Stimulated activated naive CD8-positive, alpha-beta T cell treated with anti-CD3 and anti-CD28 coated beads, Interleukin-15, Interleukin-2, amounts not matched to agents 100 ng/mL and 50 ng/mL, for 24 hours (primary cell): ENCODE measurements around the gene ZMIZ1.

ENCODE experiments used
- H3K27ac Mint-ChIP-seq: one replicate; pipeline ENCODE4 v1.8.0; 2021; ENCODE audit warnings: mild to moderate bottlenecking, mixed read lengths
- H3K27me3 Mint-ChIP-seq: one replicate; pipeline ENCODE4 v1.8.0; 2021; ENCODE audit warnings: mixed read lengths
- H3K36me3 Mint-ChIP-seq: one replicate; pipeline ENCODE4 v1.8.0; 2021; ENCODE audit warnings: low read depth, mixed read lengths
- H3K4me1 Mint-ChIP-seq: one replicate; pipeline ENCODE4 v1.8.0; 2021; ENCODE audit warnings: low read depth, mixed read lengths
- H3K4me3 Mint-ChIP-seq: one replicate; pipeline ENCODE4 v1.8.0; 2021; ENCODE audit warnings: mild to moderate bottlenecking, mixed read lengths
- H3K9me3 Mint-ChIP-seq: one replicate; pipeline ENCODE4 v1.8.0; 2021; ENCODE audit warnings: mixed read lengths

The ZMIZ1 gene

DNA sequence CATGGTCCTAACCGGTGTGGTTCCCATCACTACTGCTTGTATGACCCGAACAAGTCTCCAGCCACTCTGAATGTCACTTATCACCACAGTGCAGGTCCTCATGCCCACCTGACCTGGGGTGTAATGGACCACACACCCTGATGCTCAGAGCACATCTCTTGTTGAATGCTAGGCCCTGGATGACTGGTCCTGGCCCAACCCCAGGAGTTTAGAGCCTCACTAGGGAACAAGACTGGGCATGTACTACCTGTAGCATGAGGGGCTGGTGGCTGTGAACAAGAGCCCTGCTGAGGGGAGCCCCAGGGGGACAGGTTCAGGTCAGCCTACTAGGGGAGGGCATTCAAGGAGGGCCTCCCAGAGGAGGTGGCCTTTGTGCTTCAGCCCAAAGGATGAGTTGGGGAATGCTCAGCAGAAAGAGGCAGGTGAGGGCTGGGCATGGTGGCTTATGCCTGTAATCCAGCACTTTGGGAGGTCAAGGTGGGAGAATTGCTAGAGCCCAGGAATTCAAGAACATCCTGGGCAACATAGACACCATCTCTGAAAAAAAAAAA is 31.2 kb downstream of the ZMIZ1 start:
- H3K9me3 Mint-ChIP-seq = no peaks in the 10 kb centered on the region

DNA sequence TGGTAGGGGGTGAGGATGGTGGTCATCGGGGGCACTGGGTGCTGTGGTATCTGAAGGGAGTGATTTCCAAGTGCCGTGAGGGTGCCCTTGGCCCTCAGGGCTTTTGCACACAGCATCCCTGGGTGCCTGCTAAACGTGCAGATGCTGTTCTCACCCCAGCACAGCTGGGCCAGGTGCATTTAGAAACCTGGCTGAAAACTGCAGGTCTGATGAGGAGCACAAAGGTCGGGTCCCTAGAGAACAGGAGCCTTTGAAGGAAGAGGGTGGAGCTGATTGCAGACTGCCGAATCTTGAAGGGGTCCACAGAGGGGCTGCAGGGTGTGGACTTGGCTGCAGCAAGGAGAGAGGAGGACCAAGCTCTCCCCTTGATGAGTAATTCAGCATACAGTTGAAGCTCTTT is 32.0 kb downstream of the ZMIZ1 start:
- peaks cover 68% of the 10 kb centered on the region for H3K4me1 Mint-ChIP-seq
- no peaks in the 10 kb centered on the region for H3K36me3 Mint-ChIP-seq
- no peaks in the 10 kb centered on the region for H3K9me3 Mint-ChIP-seq
- no peak overlapping the region for H3K4me3 Mint-ChIP-seq
- H3K27ac Mint-ChIP-seq = no peak overlapping the region
- no peaks in the 10 kb centered on the region for H3K27me3 Mint-ChIP-seq

More for the DNA sequence above, 31.2 kb downstream of the ZMIZ1 start:
- Mint-ChIP-seq H3K4me1 (peaks cover 60% of the 10 kb centered on the region), H3K27ac (no peak overlapping the region), H3K4me3 (no peak overlapping the region), H3K36me3 (no peaks in the 10 kb centered on the region), H3K27me3 (no peaks in the 10 kb centered on the region)

DNA sequence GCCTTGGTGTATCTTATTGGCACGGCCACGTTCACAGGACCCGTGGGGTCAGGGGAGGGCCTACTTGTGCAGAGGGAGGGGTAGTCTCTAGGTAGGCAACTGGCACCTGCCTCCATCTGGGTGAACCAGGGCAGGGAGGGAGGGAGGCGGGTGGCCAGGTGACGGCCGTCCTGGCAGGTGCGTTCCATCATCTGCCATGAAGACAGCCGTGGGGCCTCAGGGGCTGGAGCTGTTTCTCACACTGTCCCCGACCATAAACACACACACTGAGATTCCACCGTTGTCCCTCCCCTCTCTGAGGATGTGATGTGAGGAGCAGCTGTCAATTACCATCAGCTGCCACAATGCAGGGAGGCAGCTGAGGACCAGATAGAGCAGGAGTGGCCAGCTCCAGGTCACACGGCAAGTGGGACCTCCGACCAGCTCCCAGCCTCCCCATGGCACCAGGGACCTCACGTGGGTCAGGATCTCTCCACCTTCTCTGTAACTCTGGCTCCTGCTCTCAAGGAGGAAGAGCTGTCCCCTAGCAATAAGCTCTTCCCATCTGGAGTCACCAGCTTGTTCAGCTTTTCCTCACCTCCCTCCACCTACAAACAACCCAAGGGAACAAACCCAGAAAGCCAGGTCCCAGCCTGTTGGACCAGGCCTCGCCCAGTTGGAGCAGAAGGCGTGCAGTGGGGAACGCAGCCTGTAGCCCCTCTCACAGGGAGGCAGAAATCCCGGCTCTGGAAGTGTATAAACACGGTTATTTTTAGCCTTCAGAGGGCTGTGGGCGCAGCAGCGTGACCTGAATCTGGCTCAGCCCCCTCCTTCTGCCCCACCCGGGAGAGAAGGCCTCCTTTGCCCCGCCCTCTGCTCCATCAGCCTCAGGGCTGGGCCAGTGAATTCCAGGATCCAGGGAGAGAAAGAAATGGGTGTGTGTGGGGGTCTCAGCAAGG is 33.1 kb downstream of the ZMIZ1 start:
- Mint-ChIP-seq H3K9me3 (no peaks in the 10 kb centered on the region), H3K4me1 (peaks cover 76% of the 10 kb centered on the region), H3K27me3 (no peaks in the 10 kb centered on the region), H3K4me3 (no peak overlapping the region), H3K36me3 (no peaks in the 10 kb centered on the region), H3K27ac (no peak overlapping the region)

DNA sequence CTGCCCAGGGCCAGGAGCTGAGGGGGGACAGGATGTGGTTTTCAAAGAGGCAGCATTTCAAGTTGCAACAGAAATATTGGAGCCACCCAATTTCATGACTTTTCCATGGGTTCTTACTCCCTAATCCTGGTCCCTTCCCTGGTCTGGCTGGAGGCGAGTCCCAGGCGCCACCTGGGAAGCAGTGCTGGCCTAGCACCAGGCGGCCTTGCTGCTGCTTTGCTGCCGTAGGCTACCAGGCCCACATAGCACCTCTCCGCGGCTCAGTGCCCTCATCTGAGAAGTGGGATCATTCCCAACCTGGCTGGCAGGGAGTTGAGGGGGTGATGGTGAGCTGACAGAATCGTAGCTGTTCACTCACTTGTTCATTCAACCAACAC is 33.7 kb downstream of the ZMIZ1 start:
- Mint-ChIP-seq H3K36me3 (no peaks in the 10 kb centered on the region), H3K27me3 (no peaks in the 10 kb centered on the region), H3K4me3 (no peak overlapping the region), H3K9me3 (no peaks in the 10 kb centered on the region), H3K4me1 (peaks cover 79% of the 10 kb centered on the region), H3K27ac (no peak overlapping the region)

DNA sequence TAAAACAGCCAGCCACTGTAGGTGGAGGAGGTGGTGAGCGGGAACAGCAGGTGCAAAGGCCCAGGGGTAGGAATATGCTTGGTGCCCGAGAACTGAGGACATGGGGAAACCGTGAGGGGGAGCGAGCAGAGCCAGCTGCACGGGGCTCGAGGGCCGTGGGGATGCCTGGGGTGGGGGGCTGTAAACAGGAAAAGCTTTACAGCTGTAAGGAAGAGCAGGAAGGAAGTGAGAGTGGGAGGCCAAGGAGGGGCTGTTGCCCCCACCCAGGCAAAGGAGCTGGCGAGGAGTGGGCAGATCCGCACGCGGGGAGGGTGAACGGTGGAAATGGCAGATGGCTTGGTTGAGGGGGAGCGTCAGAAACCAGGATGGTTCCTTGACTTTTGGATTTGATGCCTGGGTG is 34.4 kb downstream of the ZMIZ1 start:
- Mint-ChIP-seq H3K4me1 (peaks cover 73% of the 10 kb centered on the region), H3K4me3 (no peak overlapping the region), H3K27me3 (no peaks in the 10 kb centered on the region), H3K27ac (no peak overlapping the region), H3K36me3 (no peaks in the 10 kb centered on the region), H3K9me3 (no peaks in the 10 kb centered on the region)

DNA sequence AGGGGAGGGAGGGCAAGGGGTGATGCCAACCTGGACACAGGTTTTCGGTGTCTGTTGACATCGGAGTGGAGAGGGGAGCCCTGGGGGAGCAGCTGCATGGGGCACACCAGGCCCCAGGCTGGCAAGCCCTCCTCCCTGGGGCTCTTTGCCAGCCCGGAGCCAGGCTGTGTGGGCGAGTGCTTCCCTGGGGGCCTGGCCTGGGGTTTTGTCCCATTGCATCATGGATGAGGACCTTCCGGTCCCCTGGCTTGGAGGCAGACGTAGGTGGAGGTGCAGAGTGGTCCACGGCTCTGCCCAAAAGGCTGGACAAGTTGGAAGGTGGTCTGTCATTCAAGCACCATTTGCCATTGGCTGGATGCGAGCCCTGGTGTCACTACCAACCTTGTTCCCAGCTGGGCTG is 34.8 kb downstream of the ZMIZ1 start:
- H3K36me3 Mint-ChIP-seq = no peaks in the 10 kb centered on the region
- no peak overlapping the region for H3K27ac Mint-ChIP-seq
- no peak overlapping the region for H3K4me3 Mint-ChIP-seq
- peaks cover 70% of the 10 kb centered on the region for H3K4me1 Mint-ChIP-seq
- no peaks in the 10 kb centered on the region for H3K27me3 Mint-ChIP-seq
- H3K9me3 Mint-ChIP-seq = no peaks in the 10 kb centered on the region

DNA sequence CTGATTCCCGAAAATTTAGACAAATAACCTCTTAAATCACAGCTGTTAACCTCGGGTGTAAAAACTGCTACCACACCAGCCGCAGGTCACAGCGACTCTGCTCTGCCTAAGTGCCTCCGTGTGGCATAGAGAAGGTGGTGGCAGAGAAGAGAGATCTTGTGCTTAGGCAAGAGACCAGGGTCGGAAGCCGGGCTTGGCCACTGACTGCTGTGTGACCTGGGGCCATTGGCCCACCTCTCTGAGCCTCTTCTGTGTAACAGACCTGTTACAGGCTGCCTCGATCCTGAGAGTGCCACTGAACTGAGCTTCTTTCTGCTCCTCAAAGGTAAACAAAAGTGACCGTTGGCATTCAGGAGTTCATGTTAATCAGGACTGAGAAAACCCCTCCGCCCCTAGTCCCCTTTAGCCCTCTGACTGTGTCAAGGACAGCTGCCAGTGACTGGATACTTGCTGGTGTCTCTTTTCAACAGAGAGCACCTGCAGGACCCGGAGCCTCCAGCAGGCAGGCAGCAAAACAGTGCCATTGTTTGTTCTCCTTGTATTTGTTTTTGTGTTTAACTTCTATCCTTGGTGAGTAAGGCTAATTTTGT is 36.5 kb downstream of the ZMIZ1 start:
- H3K4me1 Mint-ChIP-seq = peaks cover 67% of the 10 kb centered on the region
- no peaks in the 10 kb centered on the region for H3K27me3 Mint-ChIP-seq
- no peak overlapping the region for H3K27ac Mint-ChIP-seq
- H3K9me3 Mint-ChIP-seq = no peaks in the 10 kb centered on the region
- H3K4me3 Mint-ChIP-seq = no peak overlapping the region
- no peaks in the 10 kb centered on the region for H3K36me3 Mint-ChIP-seq

DNA sequence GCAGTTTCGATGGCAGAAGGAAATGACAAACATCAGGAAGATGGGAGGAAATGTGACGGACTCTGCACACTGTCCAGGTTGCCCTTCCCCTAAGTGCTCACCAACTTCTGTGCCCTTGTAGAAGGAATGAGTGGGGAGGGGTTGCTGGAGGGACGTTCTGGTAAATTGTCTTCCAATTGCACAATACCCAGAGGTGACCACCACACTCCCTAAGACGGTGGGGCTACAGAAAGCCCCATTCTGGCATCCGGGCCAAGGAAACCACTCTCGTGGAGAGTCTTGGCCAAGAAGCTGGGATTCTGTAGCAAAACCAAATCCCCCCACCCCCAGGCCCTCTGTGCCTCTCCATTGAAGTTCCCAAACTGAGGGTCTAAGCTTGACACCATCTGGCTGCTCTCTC is 37.1 kb downstream of the ZMIZ1 start:
- Mint-ChIP-seq H3K27me3 (no peaks in the 10 kb centered on the region), H3K36me3 (no peaks in the 10 kb centered on the region), H3K27ac (no peak overlapping the region), H3K4me3 (no peak overlapping the region), H3K9me3 (no peaks in the 10 kb centered on the region), H3K4me1 (peaks cover 64% of the 10 kb centered on the region)

DNA sequence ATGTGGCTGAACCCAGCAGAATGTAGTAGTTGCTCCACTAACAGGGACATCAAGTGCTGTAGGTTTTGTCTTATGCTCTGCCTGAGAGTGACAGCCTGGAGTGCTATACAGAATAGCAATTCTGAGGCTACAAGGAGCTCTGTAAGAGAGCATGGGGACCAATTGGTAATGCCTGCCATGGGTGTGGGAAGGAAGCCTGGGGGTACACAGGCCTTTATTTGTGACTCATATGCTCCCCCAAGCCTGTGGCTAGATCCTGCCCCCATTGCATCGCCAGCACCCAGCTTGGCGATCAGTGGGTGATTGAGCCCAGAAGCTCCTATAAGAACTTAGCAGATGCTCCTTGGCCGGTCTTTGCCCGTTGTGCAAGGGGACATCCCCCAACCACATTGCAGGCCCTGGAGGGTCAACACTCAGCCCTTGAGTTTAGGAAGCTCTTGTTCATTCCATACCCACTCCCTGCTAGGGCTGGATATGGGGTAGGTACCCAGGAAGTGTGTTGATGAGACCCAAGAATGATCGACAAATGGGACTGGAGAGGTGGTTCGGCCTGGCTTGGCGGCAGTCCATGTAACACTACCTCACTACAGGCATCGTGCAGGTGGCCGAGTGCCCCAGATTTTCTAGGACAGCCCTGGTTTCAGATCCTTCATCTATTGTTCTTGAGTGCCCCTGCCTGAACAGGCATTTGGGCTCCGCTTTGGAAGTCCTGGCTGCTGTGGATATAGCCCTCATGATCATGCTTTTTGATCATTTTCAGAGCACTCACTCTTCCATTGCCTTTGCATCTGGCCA is 37.7 kb downstream of the ZMIZ1 start:
- no peaks in the 10 kb centered on the region for H3K27me3 Mint-ChIP-seq
- H3K4me3 Mint-ChIP-seq = no peak overlapping the region
- no peaks in the 10 kb centered on the region for H3K36me3 Mint-ChIP-seq
- peaks cover 58% of the 10 kb centered on the region for H3K4me1 Mint-ChIP-seq
- no peaks in the 10 kb centered on the region for H3K9me3 Mint-ChIP-seq
- no peak overlapping the region for H3K27ac Mint-ChIP-seq

DNA sequence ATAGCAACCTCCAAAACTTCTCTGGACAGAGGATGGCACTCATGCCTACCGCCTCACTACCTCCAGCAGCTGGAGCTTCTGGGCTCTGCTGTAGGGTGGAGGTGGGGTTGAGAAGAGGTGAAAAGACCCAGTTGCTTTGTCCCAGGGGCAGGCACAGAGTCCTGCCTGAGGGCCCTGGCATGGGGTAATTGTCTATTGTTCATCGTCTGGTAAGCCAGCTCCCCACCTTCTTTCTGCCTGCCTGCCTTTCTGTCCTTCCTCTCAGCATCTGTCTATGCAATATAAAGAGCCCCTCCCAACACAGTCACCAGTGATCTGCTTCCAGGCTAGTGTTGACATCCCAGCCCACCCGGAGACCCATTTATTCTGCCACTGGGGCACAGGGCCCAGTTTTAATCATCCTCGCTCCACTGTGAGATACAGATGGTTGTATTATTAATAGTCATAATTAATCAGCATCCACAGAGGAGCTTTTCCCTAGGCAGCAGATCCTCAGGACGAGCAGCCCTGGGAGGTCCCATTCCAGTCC is 39.0 kb downstream of the ZMIZ1 start:
- Mint-ChIP-seq H3K9me3 (no peaks in the 10 kb centered on the region), H3K36me3 (no peaks in the 10 kb centered on the region), H3K4me3 (no peak overlapping the region), H3K4me1 (peaks cover 46% of the 10 kb centered on the region), H3K27ac (no peak overlapping the region), H3K27me3 (no peaks in the 10 kb centered on the region)

DNA sequence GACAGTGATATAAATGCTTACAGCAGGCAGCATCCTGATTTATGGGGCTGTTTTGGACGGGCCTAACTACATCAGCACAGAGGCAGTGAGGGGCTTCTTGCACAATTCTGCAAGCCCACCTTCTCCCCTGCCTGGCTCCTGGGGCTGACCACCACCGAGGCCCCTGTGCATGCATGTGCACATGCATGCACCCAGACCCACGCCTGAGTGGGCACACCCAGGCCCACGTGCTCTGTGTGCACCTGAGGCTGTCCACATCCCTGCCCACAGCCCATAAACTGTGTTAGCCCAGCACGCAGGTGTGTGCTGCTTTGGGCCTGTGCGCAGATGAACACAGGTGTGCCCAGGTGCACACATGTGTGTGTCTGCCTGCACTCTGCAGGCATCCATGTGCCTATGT is 40.0 kb downstream of the ZMIZ1 start:
- Mint-ChIP-seq H3K27ac (no peak overlapping the region), H3K4me3 (no peak overlapping the region), H3K27me3 (no peaks in the 10 kb centered on the region), H3K4me1 (peaks cover 44% of the 10 kb centered on the region), H3K9me3 (no peaks in the 10 kb centered on the region), H3K36me3 (no peaks in the 10 kb centered on the region)

DNA sequence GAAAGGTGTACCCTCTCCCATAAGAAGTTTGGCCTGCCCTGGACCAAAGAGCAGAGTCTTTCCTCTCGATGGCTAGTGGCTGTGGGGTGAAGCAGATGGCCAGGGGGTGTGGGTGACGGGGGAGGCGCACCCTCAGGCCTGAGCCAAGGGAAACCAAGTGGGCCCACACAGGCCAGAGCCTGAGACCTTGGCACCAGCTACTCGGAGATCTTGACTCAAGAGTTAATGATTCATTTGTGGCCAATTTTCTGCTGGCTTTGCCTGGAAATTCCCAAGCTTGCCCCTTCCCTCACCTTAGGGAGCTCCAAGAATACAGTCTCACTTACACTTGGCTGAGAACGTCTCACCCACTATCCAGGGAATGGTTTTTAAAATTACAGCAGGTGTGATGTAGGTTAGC is 42.7 kb downstream of the ZMIZ1 start:
- no peaks in the 10 kb centered on the region for H3K36me3 Mint-ChIP-seq
- H3K9me3 Mint-ChIP-seq = no peaks in the 10 kb centered on the region
- no peak overlapping the region for H3K27ac Mint-ChIP-seq
- no peaks in the 10 kb centered on the region for H3K27me3 Mint-ChIP-seq
- H3K4me3 Mint-ChIP-seq = no peak overlapping the region
- H3K4me1 Mint-ChIP-seq = peaks cover 44% of the 10 kb centered on the region

DNA sequence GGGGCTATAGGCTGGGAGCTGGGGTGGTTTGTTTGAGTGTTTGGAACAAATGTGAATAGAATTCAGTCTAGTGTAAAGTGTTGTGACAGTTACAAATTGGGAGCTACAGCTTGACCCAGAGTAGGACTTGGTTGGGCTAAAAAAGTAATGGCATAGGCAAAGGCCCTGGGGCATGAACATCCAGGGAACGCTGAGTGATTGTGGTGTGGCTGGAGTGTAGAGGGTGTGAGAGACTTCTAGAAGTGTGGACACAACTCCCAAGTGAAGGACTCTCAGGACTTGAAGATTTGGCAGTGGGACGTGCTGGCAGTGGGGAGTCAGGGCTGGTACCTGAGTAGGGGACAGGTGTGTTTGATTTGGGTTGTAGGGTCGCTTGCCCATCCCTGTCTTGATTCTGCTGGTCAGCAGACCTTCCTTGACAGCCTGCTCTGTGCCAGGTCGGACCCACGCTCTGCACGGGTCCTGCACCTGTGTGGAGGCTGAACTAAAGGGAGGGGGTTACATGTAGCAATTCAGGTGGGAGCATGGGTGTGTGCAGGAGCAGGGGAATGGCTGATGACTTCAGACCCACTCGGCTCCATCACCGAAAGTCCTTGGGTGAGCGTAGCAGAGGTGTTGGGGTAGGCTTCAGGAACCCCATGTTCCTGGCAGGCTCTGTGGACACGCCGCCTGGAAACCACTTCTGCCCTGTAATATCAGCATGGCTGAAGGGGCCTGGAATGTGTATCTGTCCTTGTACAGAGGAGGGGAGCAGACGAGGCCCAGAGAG is 43.3 kb downstream of the ZMIZ1 start:
- H3K36me3 Mint-ChIP-seq = no peaks in the 10 kb centered on the region
- H3K4me1 Mint-ChIP-seq = peaks cover 44% of the 10 kb centered on the region
- H3K9me3 Mint-ChIP-seq = no peaks in the 10 kb centered on the region
- no peak overlapping the region for H3K4me3 Mint-ChIP-seq
- H3K27ac Mint-ChIP-seq = no peak overlapping the region
- no peaks in the 10 kb centered on the region for H3K27me3 Mint-ChIP-seq

DNA sequence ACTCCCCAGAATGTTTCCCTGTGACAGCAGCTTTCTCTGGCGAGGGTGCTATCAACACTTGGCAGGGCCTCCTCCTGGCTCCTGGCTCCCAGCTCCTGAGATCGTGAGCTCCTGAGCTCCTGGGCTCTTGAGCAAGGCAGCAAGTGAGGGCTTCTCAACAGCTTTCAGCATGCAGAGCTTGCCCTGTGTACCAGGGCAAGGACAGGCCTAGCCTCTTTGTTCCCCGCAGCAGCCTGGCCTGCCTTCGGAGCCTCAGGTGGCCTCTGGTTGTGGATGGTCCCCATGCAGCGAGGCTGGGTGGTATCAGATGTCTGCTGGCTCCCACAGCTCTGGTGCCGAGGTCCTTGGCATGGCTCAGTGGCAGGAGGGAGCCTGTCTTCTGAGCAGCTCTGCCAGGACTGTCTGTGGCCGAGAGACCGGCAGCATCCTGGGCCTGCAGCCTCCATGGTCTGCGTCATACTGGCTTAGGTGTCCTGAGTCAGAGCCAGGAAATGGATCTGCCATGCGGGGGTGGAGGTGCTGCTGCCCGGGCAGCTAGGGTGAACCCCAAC is 44.2 kb downstream of the ZMIZ1 start:
- H3K27ac Mint-ChIP-seq = no peak overlapping the region
- H3K4me3 Mint-ChIP-seq = no peak overlapping the region
- no peaks in the 10 kb centered on the region for H3K27me3 Mint-ChIP-seq
- no peaks in the 10 kb centered on the region for H3K36me3 Mint-ChIP-seq
- no peaks in the 10 kb centered on the region for H3K9me3 Mint-ChIP-seq
- H3K4me1 Mint-ChIP-seq = peaks cover 45% of the 10 kb centered on the region
